ENCODE measurements around the gene TMEM255B. TPM values are rescaled to one million over a fixed set of nuclear protein-coding genes. Genes with fewer than 3 reads are reported as not detected.

TMEM255B gene
- total RNA-seq, 2 experiments from 2014 or later: 1.1 to 1.2 TPM

GRCh38 chr13:113814435-113814821, 55.4 kb downstream of the TMEM255B start:
- DNase-seq: no peak
- Mint-ChIP-seq H3K9me3 (peaks cover 3% of the 10 kb centered on the region), H3K4me1 (peaks cover 14% of the 10 kb centered on the region)

GRCh38 chr13:113815151-113816058, 56.4 kb downstream of the TMEM255B start:
- Mint-ChIP-seq H3K4me1 (peaks cover 14% of the 10 kb centered on the region), H3K27me3 (no peaks in the 10 kb centered on the region), H3K9me3 (no peaks in the 10 kb centered on the region), H3K4me3 (peak overlapping the region; percentile 92), H3K36me3 (peaks cover 11% of the 10 kb centered on the region), H3K27ac (peak overlapping the region; percentile 77)
- DNase-seq: peak; percentile 27

More at GRCh38 chr13:113814435-113814821, 55.4 kb downstream of the TMEM255B start:
- Mint-ChIP-seq H3K27ac (no peak overlapping the region), H3K4me3 (no peak overlapping the region), H3K27me3 (no peaks in the 10 kb centered on the region), H3K36me3 (peaks cover 11% of the 10 kb centered on the region)

DNA sequence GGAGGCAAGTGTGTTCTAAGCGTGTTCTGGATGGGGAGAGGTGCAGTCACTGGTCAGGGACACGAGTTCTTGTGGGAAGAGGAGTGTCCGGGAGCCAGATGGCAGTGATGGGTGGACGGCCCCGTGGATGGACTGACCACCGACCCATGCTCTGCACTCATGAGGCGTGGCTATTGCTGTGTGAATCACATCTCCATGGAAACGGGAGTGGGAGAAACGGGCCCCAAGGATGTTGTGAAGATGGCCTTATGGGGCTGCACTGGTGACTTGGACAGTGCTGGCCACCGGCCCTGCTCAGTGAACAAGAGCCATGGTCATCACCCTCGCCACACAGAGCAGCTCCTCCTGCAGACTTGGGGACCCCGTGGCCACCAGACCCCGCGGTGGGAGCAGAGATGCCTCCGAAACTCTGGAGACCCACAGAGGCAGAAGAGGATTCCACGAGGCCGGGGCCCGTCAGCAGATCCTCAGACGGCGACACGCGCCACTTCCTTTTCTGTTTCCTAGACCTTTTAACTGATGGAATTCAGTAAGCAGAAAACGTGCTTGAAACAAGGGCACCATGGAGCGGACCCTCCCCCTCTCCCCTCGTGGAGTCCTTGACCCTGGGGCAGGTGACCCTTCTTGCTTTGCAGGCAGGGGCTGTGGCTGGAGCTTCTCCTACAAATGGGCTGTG, 57.4 kb downstream of the TMEM255B start:
- Mint-ChIP-seq H3K4me1 (peaks cover 14% of the 10 kb centered on the region), H3K4me3 (peak overlapping the region; percentile 92), H3K27ac (peak overlapping the region; percentile 38), H3K9me3 (no peaks in the 10 kb centered on the region), H3K27me3 (no peaks in the 10 kb centered on the region), H3K36me3 (peaks cover 11% of the 10 kb centered on the region)
- DNase-seq: no peak

DNA sequence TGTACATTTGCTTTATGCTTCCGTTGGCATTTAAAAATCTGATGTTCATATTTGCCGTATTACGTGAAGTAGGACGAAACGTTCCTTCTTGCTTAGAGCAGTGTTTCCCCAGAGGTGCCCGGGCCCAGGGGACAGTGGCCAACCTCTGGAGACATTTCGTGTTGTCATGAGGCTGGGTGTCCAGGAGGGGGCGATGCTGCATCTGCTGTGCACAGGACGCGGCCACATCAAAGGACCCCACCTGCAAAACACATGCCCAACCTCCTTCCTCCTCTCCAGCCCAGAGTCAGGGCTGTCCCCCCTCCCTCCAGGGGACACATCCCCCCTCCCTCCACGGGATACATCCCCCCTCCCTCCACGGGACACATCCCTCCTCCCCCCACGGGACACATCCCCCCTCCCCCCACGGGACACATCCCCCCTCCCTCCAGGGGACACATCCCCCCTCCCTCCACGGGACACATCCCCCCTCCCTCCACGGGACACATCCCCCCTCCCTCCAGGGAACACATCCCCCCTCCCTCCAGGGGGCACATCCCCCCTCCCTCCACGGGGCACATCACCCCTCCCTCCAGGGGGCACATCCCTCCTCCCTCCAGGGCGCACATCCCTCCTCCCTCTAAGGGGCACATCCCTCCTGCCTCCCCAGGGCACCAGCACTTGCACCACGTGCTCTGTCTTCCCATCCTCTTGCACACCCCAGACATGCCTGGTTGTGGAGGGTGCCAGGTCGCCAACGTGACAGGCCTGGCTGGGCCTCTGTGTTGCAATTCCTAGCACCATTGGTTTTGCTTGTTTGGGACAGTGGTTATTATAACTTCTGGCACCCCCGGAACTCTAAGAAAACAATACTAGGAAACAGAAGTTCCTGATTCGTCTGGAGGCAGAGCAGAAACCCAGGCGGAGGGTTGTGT, 58.2 kb downstream of the TMEM255B start:
- H3K27me3 Mint-ChIP-seq: no peaks in the 10 kb centered on the region
- peak overlapping the region; percentile 39 for H3K27ac Mint-ChIP-seq
- H3K9me3 Mint-ChIP-seq: no peaks in the 10 kb centered on the region
- H3K4me3 Mint-ChIP-seq: peak overlapping the region; percentile 92
- peaks cover 14% of the 10 kb centered on the region for H3K4me1 Mint-ChIP-seq
- H3K36me3 Mint-ChIP-seq: peaks cover 11% of the 10 kb centered on the region
- DNase-seq: peak; percentile 84

DNA sequence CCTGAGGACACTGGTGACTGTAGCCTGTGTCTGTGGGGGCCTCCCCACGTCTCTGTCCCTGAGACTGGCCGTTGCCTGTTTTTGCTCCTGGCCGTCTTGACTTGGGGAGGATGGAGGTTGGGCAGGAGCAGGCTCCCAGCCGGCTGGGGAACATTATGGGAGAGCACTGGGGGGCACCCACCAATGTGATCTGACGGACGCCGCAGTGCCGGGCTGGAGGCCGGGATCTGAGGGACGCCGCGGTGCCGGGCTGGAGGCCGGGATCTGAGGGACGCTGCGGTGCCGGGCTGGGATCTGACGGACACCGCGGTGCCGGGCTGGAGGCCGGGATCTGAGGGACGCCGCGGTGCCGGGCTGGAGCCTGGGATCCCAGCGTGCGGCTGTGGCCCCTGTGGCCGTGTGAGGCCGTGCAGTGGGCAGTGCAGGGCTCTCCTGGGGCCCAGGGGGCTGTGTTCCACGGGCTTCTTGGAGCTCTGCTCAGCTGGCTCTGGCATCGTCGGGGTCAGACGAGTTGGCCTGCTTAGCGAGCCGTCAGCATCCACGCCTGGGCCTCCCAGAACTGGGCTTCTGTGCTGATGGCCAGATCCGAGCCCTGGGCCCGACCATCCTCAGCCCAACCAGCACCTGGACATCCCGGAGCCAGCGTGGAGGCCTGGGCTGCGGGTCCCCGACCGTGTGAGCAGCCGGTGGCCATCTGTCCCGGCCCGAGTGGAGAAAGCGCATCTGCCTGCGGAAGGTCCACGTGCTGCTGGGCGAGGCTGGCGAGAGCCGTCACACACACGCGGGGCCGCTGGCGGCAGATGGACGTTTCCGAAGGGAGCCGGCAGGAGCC, 59.0 kb downstream of the TMEM255B start:
- no peak overlapping the region for H3K27ac Mint-ChIP-seq
- H3K36me3 Mint-ChIP-seq: peaks cover 11% of the 10 kb centered on the region
- peaks cover 14% of the 10 kb centered on the region for H3K4me1 Mint-ChIP-seq
- no peak for DNase-seq
- no peaks in the 10 kb centered on the region for H3K27me3 Mint-ChIP-seq
- H3K9me3 Mint-ChIP-seq: no peaks in the 10 kb centered on the region
- no peak overlapping the region for H3K4me3 Mint-ChIP-seq

GRCh38 chr13:113818700-113819295, 59.8 kb downstream of the TMEM255B start:
- H3K36me3 Mint-ChIP-seq: peaks cover 11% of the 10 kb centered on the region
- H3K27me3 Mint-ChIP-seq: no peaks in the 10 kb centered on the region
- no peaks in the 10 kb centered on the region for H3K9me3 Mint-ChIP-seq
- DNase-seq: no peak
- H3K4me1 Mint-ChIP-seq: peaks cover 14% of the 10 kb centered on the region
- no peak overlapping the region for H3K4me3 Mint-ChIP-seq
- no peak overlapping the region for H3K27ac Mint-ChIP-seq

GRCh38 chr13:113819341-113819730, 60.3 kb downstream of the TMEM255B start:
- no peaks in the 10 kb centered on the region for H3K27me3 Mint-ChIP-seq
- H3K4me1 Mint-ChIP-seq: peaks cover 14% of the 10 kb centered on the region
- peaks cover 11% of the 10 kb centered on the region for H3K36me3 Mint-ChIP-seq
- no peaks in the 10 kb centered on the region for H3K9me3 Mint-ChIP-seq
- H3K4me3 Mint-ChIP-seq: no peak overlapping the region
- DNase-seq: no peak
- no peak overlapping the region for H3K27ac Mint-ChIP-seq

DNA sequence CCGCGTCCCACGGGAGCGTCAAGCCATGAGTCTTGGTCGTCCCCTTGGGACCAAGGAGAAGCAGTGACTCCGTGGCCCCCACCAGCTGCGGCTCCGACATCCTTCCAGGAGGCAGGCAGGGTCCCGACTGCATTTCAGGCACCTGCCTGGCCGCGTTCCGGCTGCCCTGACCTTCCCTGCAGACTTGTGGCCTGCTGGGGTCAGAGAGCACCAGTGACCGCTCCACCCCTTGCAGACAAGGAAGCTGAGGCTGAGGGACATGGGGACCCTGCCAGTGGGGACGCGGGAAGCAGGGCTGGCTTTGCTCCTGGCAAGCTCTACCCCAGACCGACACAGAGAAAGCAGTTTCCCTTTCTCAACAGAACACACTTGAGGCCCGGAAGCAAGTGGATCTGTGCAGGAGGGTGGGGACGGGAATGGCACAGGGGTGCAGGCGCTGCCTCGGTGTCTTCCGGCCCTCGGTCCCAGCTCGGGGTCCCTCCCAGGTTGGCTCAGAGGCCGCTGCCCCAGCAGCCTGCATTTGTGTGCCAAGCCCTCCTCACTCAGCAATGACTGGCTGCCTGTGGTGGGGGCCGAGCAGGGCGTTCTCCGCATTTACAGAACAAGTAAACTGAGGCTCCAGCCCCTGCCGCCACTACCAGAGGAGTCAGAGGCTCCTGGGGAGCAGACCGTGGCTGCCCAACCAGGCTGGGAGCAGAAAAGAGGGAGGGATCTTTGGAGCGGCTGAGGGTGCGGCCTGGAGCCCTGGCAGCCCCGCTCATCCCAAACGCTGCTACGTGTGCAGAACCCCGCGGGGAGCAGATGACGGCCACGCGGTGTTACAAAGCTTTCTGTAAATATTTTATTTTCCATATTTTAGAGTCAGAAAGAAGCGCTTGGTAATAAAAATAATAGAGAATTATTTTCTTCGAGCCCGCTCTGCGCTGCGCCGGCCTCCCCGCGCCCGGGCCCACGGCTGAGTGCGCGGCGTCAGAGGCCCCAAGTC, 61.0 kb downstream of the TMEM255B start:
- DNase-seq: no peak
- H3K27ac Mint-ChIP-seq: no peak overlapping the region
- no peaks in the 10 kb centered on the region for H3K27me3 Mint-ChIP-seq
- peaks cover 11% of the 10 kb centered on the region for H3K36me3 Mint-ChIP-seq
- H3K4me1 Mint-ChIP-seq: peaks cover 14% of the 10 kb centered on the region
- no peak overlapping the region for H3K4me3 Mint-ChIP-seq
- no peaks in the 10 kb centered on the region for H3K9me3 Mint-ChIP-seq

GRCh38 chr13:113820813-113821651, 62.0 kb downstream of the TMEM255B start:
- no peak for DNase-seq
- Mint-ChIP-seq H3K27me3 (no peaks in the 10 kb centered on the region), H3K36me3 (peaks cover 4% of the 10 kb centered on the region), H3K4me1 (peaks cover 9% of the 10 kb centered on the region), H3K9me3 (no peaks in the 10 kb centered on the region), H3K27ac (no peak overlapping the region), H3K4me3 (no peak overlapping the region)

DNA sequence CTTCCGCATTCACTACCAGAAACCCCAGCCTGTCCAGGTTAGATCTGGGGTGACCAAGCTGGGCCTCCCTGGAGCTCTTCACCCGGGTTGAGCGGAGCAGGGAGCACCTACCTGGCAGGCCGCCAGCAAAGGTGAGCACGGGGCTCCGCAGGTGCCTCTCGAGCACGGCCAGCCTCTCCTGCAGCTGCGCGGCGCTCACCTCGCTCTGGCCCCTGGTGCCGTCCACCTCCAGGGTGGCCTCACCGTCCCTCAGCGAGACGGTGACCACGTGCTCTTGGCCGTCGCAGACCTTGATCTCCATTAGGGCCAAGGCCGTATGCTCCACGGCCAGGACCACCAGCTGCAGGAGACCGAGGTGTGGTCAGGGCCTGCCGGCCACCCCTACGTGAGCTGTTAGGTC, 62.8 kb downstream of the TMEM255B start:
- DNase-seq: no peak
- Mint-ChIP-seq H3K4me3 (no peak overlapping the region), H3K27ac (no peak overlapping the region), H3K9me3 (no peaks in the 10 kb centered on the region), H3K36me3 (peaks cover 2% of the 10 kb centered on the region), H3K4me1 (peaks cover 3% of the 10 kb centered on the region), H3K27me3 (no peaks in the 10 kb centered on the region)

DNA sequence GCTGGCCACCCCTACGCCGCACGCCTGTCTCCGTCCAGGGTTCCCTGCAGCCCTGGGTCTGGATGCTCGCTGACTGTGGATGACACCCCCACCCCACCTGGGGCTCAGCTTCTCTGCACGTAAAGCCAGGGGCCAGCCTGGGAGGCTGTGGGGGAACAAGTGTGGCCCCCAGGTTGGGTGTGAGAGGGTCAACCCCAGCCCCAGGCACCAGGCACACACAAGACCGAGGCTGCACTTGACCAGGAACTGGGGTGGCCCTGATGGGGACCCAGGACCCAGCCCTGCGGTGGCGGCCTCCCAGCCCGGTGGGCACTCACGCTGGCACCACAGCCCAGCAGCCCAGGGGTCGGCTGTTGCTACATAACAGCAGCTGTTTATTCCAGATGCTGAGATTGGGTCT, 63.2 kb downstream of the TMEM255B start:
- H3K9me3 Mint-ChIP-seq: no peaks in the 10 kb centered on the region
- H3K27me3 Mint-ChIP-seq: no peaks in the 10 kb centered on the region
- H3K27ac Mint-ChIP-seq: no peak overlapping the region
- no peak overlapping the region for H3K4me3 Mint-ChIP-seq
- no peak for DNase-seq
- H3K36me3 Mint-ChIP-seq: peaks cover 2% of the 10 kb centered on the region
- peaks cover 2% of the 10 kb centered on the region for H3K4me1 Mint-ChIP-seq

- H3K4me3 Mint-ChIP-seq: no peak overlapping the region
- no peaks in the 10 kb centered on the region for H3K27me3 Mint-ChIP-seq
- no peaks in the 10 kb centered on the region for H3K36me3 Mint-ChIP-seq
- DNase-seq: no peak
- no peaks in the 10 kb centered on the region for H3K9me3 Mint-ChIP-seq
- H3K4me1 Mint-ChIP-seq: no peaks in the 10 kb centered on the region
- no peak overlapping the region for H3K27ac Mint-ChIP-seq
Observed at GRCh38 chr13:113822956-113823744, 64.1 kb downstream of the TMEM255B start.

Measured in activated naive CD8-positive, alpha-beta T cell treated with anti-CD3 and anti-CD28 coated beads for 36 hours (primary cell).